NCI-H69 (cell line): ENCODE results near the gene CLEC4C.
"Not testable (repeated sequence)": the region's sequence is repeated elsewhere in the genome, so short reads cannot be mapped to it uniquely, and the experiment has no call there.

Experiments
- DNase-seq: peaks from one replicate; lab custom pipeline; 2025; lab: John Stamatoyannopoulos, UW

Gene CLEC4C

GRCh38 chr12:7747246-7747645 lies at the start of gene CLEC4C:
CLEC4C (minus strand) TSS chr12:7747375; CDS start chr12:7747348, 27 bp downstream.
- DNase-seq: no peak

DNA sequence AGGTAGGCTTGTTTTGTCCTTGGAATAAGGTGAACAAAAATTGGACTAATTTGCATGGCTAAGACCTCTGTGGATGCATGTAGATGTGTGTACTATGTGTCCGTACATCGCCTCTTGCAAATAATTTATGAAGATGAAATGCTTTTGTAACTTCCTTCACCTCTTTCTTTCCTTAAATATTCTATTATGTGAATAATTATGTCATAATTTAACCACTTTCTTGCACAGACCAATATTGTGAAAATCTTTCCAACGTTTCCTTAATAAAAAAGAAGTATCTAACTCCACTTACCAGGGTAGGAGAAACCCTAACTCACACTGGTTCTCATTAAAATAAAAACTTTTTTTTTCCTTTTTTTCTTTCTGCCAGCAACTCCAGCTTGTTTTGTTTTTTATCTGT lies 46.0 kb upstream of the CLEC4C start:
- no peak for DNase-seq

DNA sequence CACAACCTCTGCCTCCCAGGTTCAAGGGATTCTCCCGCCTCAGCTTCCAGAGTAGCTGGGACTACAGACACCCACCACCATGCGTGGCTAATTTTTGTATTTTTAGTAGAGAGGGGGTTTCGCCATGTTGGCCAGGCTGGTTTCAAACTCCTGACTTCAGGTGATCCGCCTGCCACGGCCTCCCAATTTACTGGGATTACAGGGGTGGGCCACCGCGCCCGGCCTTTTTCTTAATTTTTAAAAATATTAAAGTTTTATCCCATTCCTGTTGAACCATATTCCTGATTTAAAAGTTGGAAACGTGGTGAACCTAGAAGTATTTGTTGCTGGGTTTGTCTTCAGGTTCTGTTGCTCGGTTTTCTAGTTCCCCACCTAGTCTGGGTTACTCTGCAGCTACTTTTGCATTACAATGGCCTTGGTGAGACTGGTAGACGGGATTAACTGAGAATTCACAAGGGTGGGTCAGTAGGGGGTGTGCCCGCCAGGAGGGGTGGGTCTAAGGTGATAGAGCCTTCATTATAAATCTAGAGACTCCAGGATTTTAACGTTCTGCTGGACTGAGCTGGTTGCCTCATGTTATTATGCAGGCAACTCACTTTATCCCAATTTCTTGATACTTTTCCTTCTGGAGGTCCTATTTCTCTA lies 41.8 kb upstream of the CLEC4C start, which contains the start of gene NANOG:
Gene NANOG, plus strand, starts transcription at position 519 of the 645 bp plus-strand sequence. CDS start 213 bp downstream, outside the sequence.
- not testable (repeated sequence) for DNase-seq

DNA sequence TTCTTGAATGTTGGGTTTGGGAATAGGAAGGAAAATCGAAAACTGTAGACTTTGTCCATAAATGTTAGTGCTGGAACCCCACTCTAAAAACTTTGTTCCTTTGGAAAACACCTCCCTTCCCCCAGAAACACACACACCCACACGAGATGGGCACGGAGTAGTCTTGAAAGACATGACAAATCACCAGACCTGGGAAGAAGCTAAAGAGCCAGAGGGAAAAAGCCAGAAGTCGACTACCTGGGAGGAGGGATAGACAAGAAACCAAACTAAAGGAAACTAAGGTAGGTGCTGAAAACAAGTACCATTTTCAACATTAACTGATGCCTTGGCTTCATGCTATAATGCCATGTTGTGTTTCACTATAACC lies 41.1 kb upstream of the CLEC4C start:
- DNase-seq: no peak

- no peak for DNase-seq
These were observed 40.6 kb upstream of the CLEC4C start for GRCh38 chr12:7787574-7788293.

DNA sequence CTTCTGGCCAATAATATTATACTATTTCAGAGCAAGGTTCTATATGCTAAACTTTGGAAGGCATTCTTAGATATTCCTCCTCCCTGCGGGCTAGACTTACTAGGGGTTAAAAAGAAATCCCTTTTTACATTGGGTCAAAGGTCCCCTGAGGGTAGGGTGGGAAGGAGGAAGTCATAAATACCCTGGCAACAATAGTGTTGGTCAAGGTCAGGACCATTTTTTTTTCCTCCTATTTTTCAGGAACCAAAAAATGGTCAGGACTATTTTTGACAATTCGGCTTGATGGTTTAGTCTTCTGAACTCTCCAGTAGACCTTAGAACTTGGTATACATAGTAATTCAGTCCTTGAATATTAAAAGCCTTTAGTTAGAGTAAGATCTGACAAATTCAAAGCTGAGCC lies 37.5 kb upstream of the CLEC4C start:
- DNase-seq: no peak

GRCh38 chr12:7783433-7783832 lies 36.3 kb upstream of the CLEC4C start:
- DNase-seq: not testable (repeated sequence)

DNA sequence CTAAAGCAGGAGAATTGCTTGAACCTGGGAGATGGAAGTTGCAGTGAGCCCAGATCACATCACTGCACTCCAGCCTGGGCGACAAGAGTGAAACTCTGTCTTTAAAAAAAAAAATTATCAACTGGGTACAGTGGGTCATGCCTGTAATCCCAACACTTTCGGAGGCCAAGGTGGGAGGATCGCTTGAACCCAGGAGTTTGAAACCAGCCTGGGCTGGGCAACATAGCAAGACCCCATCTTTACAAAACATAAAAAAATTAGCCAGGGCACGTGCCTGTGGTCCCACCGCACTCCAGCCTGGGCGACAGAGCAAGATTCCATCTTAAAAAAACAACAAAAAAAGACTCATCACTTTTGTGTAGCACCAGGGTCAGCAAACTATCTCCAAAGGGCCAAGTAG lies 34.9 kb upstream of the CLEC4C start:
- no peak for DNase-seq

DNA sequence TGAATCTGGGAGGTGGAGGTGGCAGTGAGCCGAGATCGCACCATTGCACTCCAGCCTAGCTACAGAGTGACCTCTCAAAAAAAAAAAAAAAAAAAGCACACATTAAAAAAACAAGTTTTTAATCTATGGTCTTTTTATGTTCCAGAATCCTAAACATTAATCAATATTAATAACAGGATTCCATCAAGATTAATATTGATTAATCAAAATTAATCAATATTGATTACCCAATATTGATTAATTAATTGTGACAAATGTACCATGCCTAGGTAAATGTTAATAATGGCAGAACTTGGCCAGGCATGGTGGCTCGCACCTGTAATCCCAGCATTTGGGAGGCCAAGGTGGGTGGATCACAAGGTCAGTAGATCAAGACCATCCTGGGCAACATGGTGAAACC lies 34.1 kb upstream of the CLEC4C start:
- no peak for DNase-seq

GRCh38 chr12:7769999-7770398 lies 22.8 kb upstream of the CLEC4C start:
- no peak for DNase-seq

DNA sequence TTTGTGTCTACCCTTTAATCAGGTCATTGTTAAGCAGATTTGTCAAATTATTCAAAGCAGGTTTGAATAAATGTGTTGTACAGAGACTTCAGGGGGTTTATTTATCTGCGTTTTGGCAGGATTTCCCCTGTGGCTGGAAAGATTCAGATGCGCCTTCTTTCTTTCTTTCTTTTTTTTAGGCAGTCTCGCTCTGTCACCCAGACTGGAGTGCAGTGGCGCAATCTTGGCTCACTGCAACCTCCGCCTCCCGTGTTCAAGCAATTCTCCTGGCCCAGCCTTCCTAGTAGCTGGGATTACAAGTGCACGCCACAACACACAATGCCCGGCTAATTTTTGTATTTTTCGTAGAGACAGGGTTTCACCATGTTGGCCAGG lies 11.6 kb upstream of the CLEC4C start:
- DNase-seq: no peak

DNA sequence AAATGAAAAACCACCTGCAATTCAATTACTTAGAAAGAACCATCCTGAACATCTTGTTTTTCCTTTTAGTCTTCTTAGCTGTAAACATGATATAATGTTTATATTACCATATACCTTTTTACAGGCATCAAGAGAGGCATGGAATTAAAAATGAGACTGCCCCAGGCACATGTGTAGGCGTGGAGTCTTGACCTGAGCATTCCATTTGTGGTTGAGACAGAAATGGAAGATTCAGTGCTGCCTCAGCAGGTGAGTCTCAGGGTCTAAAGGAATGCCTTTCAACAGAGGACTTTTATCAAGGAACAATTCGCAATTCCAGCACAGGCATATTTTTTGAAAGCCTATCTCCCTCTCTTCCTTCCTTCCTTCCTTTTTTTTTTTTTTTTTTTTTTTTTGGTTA lies 9.8 kb upstream of the CLEC4C start:
- no peak for DNase-seq

DNA sequence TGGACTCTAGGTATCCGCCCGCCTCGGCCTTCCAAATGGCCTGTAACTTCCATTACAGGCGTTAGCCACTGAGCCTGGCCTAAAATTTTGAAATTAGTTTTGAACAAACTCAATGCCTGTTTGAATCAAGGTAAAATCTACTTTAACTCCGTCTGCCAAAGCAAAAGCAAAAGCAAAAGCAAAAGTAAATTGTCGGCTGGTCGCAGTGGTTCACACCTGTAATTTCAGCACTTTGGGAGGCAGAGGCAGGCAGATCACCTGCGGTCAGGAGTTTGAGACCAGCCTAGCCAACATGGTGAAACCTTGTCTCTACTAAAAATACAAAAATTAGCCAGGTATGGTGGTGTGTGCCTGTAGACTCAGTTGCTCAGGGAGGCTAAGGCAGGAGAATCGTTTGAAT lies 8.5 kb upstream of the CLEC4C start:
- not testable (repeated sequence) for DNase-seq

DNA sequence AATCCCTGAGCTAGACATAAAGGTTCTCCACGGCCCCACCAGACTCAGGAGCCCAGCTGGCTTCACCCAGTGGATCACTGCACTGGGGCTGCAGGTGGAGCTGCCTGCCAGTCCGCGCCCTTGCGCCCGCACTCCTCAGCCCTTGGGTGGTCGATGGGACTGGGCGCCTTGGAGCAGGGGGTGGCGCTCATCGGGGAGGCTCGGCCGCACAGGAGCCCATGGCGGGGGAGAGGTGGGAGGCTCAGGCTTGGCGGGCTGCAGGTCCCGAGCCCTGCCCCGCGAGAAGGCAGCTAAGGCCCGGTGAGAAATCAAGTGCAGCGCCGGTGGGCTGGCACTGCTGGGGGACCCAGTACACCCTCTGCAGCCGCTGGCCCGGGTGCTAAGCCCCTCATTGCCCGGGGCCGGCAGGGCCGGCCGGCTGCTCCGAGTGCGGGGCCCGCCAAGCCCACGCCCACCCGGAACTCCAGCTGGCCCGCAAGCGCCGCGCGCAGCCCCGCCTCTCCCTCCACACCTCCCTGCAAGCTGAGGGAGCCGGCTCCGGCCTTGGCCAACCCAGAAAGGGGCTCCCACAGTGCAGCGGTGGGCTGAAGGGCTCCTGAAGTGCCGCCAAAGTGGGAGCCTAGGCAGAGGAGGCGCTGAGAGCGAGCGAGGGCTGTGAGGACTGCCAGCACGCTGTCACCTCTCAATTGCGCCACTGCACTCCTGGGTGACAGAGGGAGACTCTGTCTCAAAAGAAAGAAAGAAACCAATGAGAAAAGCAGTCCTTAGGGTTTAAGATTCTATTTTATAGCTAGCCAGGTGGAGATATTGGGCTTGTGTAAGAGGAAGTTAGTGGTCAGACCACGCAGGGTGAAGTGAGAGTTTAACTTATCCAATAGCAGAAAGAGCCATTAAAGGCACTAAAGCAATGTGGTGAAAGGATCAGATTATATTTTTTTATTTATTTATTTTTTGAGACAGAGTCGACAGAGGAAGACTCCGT lies 5.1 kb upstream of the CLEC4C start:
- DNase-seq: not testable (repeated sequence)

DNA sequence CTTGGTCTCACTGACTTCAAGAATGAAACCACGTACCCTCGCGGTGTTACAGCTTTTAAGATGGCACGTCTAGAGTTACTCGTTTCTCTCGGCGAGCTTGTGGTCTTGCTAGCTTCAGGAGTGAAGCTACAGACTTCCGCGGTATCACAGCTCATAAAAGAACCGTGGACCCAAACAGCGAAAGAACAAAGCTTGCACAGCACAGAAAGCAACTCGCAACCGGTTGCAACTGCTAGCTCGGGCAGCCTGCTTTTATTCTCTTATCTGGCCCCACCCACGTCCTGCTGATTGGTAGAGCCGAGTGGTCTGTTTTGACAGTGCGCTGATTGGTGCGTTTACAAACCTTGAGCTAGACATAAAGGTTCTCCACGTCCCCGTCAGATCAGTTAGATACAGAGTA lies 4.2 kb upstream of the CLEC4C start:
- DNase-seq: no peak

DNA sequence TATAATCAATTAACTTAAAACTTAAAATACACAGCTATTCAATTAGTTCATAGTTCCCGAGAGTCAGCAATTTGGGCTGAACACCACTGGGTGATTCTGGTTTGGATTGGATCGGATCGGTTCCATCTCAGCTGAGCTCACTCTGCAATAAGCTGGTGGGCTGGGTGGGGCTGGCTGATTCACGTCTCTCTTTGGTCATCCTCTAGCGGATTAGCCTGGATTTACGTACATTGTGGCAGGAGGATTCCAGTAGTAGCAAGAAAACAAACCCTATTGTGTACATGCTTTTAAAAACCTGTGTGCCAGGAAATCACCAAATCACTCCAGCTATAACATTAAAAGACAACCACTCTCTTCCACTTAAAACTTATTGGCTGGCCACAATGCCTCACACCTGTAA lies 3.2 kb upstream of the CLEC4C start:
- DNase-seq: no peak

GRCh38 chr12:7749442-7749841 lies 2.3 kb upstream of the CLEC4C start:
- DNase-seq: no peak

DNA sequence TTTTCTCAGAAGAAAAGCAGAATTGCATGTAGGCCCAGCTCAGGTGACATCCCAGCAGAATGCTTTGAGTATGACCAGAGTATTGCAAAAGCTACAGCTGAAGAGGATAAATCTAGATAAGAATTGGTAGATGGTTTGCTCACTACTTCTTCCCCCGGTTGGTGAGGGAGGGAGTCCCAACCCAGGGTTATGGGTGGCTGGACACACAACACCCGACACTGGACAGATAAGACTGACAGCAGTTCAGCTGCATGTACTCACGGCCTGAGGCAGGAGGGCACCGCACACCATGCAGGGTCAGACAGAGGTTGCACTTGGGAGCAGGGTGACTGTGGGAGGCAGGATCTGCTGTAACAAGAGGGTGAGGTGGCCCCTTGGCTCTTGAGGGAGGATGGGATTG lies 1.7 kb upstream of the CLEC4C start:
- DNase-seq: no peak

- DNase-seq: no peak
These were observed 14.2 kb downstream of the CLEC4C start for GRCh38 chr12:7732993-7733392.

DNA sequence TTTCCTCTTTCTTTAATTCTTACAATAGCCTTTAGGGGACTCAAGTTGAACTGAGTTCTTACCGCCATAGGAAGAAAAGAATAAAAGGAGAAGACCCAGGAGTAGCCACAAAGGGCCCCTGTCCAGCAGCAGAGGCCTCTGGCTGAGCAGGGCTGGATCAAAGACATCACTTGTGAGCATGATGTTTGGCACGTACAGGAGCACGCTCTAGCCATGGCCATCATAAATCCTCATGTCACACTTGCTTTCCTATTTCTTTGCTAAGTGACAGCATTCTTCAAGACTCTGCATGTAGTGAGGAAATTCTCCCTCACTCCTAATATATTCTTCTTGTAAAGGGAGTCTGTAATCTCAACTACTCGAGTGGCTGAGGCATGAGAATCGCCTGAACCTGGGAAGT lies 15.7 kb downstream of the CLEC4C start:
- DNase-seq: no peak

- not testable (repeated sequence) for DNase-seq
These were observed 16.2 kb downstream of the CLEC4C start for GRCh38 chr12:7730984-7731383.

- DNase-seq: no peak
These were observed 17.4 kb downstream of the CLEC4C start for GRCh38 chr12:7729746-7730145.

DNA sequence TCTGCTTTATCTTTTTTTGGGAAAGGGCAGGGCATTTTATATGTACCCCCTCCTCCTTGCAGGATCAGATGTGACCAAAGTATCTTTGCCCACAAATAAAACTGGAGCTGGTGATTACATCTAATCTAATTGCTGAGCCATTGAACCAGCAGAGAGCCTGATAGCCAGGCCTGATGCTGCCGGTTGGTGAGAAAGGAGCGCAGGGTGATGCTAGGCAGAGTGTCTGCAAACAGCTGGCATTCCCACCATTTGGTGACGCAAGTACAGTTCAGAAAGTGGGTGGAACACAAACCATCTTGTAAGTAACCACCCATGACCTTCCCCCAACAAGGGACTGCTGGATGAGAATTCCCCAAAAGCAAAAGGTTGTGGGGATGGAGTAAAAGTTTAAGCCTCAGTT lies 23.2 kb downstream of the CLEC4C start:
- DNase-seq: no peak
